ENCODE results near the gene SPOPL.

- TF ChIP-seq CTCF (conservative IDR thresholded peaks at IDR 0.05; ENCODE audit: low read depth, low read length) (no peak), POLR2A (IDR thresholded peaks at IDR 0.05; ENCODE audit: low read depth, low read length) (no peak), USF2 (IDR thresholded peaks at IDR 0.05; ENCODE audit: low read depth, low read length) (no peak)
Observed at GRCh38 chr2:138486363-138487198, 15.0 kb upstream of the SPOPL start.
